OCI-M1 (cell line): ENCODE measurements around the gene RAPGEF2.
"Not testable (repeated sequence)": the region's sequence is repeated elsewhere in the genome, so short reads cannot be mapped to it uniquely, and the experiment has no call there.

Source experiments
- DNase-seq: peaks from one replicate; lab custom pipeline; 2025; lab: John Stamatoyannopoulos, UW

RAPGEF2 gene

GRCh38 chr4:159369256-159369655 lies 266.4 kb downstream of the RAPGEF2 start:
- DNase-seq = no peak

GRCh38 chr4:159370286-159370685 lies 267.4 kb downstream of the RAPGEF2 start:
- DNase-seq = no peak

DNA sequence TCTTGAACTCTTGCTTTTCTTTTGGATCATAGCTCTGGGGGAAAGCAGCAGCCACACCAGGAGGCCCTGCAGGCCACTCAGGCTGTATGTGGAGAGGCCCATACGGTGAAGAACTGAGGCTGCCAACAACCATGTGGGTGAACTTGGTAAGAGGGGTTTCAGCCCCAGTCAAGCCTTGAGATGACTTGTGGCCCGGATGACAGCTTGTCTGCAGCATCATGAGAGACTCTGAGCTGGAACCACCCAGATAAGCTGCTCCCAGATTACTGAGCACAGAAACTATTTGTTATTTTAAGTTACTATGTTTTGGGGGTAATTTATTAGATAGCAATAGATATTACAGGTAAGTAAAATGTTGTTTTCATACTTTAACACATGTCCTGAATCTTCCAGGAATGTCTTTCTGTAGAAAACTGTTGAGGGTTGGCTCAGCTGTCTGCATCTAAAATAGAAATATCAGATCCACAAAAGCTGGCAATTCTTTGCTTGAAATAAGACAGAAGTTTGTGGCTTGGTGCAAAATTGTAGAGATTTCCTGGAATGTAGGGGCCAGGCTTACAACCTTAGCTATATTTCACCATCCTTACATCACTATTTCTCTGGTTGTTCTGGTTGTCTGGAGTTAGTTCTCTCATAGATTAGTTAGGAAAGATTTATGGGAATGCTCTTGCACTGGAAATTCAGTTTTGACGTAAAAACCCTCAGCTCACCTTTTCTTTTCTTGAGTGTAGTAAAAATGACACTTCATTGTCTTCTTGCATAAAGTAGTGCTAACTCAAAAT lies 272.1 kb downstream of the RAPGEF2 start:
- DNase-seq = peak; percentile 64

GRCh38 chr4:159376289-159376688 lies 273.4 kb downstream of the RAPGEF2 start:
- DNase-seq = no peak

DNA sequence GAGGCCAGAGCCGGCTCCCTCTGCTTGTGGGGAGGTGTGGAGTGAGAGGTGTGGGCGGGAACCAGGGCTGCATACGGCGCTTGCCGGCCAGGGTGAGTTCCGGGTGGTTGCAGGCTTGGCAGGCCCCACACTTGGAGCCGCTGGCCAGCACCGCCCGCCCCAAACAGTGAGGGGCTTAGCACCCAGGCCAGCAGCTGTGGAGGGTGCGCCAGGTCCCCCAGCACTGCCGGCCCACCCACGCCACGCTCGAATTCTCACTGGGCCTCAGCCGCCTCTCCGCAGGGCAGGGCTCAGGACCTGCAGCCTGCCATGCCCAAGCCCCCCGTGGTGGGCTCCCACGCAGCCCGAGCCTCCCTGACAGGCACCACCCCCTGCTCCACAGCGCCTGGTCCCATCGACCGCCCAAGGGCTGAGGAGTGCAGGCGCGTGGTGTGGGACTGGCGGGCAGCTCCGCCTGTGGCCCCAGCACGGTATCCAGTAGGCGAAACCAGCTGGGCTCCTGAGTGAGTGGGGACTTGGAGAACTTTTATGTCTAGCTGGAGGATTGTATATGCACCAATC lies 275.3 kb downstream of the RAPGEF2 start:
- DNase-seq = no peak

DNA sequence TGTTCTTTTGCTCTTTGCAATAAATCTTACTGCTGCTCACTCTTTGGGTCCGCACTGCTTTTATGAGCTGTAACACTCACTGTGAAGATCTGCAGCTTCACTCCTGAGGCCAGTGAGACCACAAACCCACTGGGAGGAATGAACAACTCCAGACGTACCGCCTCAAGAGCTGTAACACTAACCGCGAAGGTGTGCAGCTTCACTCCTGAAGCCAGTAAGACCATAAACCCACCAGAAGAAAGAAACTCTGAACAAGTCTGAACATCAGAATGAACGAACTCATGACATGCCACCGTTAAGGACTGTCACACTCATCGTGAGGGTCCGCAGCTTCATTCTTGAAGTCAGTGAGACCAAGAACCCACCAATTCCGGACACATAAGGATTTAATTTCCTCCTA lies 276.2 kb downstream of the RAPGEF2 start:
- not testable (repeated sequence) for DNase-seq

- no peak for DNase-seq
Measured at GRCh38 chr4:159379836-159380235, 277.0 kb downstream of the RAPGEF2 start.

DNA sequence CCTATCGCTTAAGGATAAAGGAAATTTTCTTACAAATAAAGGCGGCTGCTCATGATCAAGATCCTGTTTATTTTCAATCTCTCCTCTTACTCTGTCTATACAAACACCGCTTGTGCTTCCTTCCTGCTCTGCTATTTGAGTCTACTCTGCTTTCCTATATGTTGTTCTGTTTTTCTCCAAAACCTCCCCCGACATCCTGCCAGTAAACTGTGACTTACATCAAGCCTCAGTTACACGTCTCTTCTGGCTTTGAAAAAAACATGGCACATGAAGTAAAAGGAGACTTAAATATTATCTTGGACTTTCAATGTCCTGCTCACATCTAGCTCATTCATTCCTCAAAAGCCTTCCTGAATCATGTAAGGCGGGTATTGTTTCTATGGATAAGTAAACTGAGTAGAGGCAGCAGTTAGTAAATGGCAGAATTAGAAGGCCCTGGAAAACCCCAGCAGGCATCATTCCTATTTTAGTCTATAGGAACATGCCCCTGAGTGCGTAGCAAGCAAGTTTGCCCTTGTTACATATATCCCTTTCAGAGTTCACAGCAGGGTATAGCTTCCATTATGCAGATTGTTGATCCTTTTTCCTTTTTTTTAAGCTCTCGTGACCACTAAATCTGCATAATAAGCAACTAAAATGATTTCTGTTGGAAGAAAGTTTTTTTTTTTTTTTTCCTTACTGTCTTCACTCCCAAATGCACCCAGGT lies 280.1 kb downstream of the RAPGEF2 start:
- DNase-seq = no peak

- no peak for DNase-seq
Measured at GRCh38 chr4:159383562-159383931, 280.7 kb downstream of the RAPGEF2 start.

DNA sequence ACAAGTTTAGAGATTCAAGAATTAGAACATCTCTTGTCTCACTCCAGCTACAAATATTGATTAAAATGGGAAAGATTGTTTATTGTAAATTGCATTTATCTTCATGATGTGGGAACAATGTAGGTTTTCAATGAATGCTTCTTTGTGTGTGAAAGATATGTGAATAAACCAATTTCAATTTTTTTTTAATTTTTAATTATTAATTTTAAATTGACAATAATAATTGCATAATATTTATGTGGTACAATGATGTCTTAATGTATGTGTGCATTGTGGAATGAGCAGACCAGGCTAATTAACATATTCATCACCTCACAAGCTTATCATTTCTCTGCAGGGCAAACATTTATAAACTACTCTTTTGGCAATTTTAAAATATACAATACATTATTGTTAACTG lies 281.1 kb downstream of the RAPGEF2 start:
- DNase-seq = no peak

- no peak for DNase-seq
Measured at GRCh38 chr4:159384632-159385031, 281.8 kb downstream of the RAPGEF2 start.

GRCh38 chr4:159386620-159387019 lies 283.7 kb downstream of the RAPGEF2 start:
- DNase-seq = no peak

DNA sequence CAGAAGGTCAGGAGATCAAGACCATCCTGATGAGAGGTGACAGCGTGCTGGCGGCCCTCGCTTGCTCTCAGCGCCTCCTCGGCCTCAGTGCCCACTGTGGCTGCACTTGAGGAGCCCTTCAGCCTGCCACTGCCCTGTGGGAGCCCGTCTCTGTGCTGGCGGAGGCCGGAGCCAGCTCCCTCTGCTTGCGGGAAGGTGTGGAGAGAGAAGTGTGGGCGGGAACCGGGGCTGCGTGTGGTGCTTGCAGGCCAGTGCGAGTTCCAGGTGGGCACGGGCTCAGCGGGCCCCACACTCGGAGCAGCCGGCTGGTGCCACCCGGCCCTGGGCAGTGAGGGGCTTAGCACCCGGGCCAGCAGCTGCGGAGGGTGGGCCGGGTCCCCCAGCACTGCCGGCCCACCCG lies 286.9 kb downstream of the RAPGEF2 start:
- DNase-seq = no peak

- DNase-seq = no peak
Measured at GRCh38 chr4:159390648-159391047, 287.8 kb downstream of the RAPGEF2 start.

GRCh38 chr4:159395693-159396092 lies 292.8 kb downstream of the RAPGEF2 start:
- DNase-seq = no peak

GRCh38 chr4:159396151-159396550 lies 293.3 kb downstream of the RAPGEF2 start:
- no peak for DNase-seq

GRCh38 chr4:159398236-159398638 lies 295.4 kb downstream of the RAPGEF2 start:
- peak; percentile 22 for DNase-seq

- peak; percentile 24 for DNase-seq
Measured at GRCh38 chr4:159400558-159401225, 297.8 kb downstream of the RAPGEF2 start.

- no peak for DNase-seq
Measured at GRCh38 chr4:159401226-159401712, 298.4 kb downstream of the RAPGEF2 start.

DNA sequence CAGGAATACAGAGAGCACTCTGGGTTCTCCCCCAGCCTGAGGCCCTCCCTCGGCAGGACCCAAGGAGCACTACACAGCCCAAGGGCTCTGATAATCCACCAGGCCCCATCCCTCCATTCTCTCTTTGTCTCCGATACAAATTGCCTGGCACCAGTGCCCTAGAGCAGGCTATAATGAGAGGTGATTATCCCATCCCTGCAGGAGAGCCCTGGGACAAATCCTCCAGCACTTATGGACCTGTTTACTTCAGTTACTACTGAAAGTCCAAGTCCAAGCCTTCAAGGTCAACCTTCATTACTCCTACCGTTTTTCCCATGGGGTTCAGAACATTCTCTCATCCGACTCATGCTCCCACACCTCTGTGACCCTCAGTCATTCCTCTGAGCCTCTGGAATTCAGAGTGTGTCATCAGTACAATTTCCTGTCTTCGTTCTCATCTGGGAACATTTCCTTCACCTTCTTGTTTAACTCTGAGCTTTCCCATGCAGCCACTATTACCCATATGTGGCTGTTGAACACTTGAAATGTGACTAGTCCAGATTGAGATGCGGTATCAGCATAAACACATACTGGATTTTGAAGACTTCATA lies 299.0 kb downstream of the RAPGEF2 start:
- DNase-seq = no peak
